Stimulated activated naive CD8-positive, alpha-beta T cell treated with anti-CD3 and anti-CD28 coated beads, Interleukin-15, amount 100 ng/mL, for 72 hours (primary cell): ENCODE data around the gene ELN.
"Not testable (repeated sequence)": the region's sequence is repeated elsewhere in the genome, so short reads cannot be mapped to it uniquely, and the experiment has no call there.

Experiments used
- ATAC-seq: fragments of 150-1000 bp; cut with Tn5 transposase; 2 replicates; pipeline ENCODE4 v1.10.0; 2021; ENCODE audit warnings: mild to moderate bottlenecking, moderate library complexity
- DNase-seq, 2 donors: peaks; one replicate each; pipeline ENCODE4 v3.0.0; 2021 to 2022
- H3K27ac Mint-ChIP-seq, 2 donors: one replicate each; pipeline ENCODE4 v1.8.0; 2022; ENCODE audit warnings: mild to moderate bottlenecking in 2 of 2, mixed read lengths in 2 of 2, moderate library complexity in 2 of 2
- H3K27me3 Mint-ChIP-seq: one replicate; pipeline ENCODE4 v1.8.0; 2022; ENCODE audit warnings: mixed read lengths
- H3K4me1 Mint-ChIP-seq: one replicate; pipeline ENCODE4 v1.8.0; 2022; ENCODE audit warnings: mild to moderate bottlenecking, mixed read lengths
- H3K4me3 Mint-ChIP-seq, 2 donors: one replicate each; pipeline ENCODE4 v1.8.0; 2022; ENCODE audit warnings: mild to moderate bottlenecking in 2 of 2, mixed read lengths in 2 of 2, moderate library complexity in 1 of 2
- H3K9me3 Mint-ChIP-seq, 2 donors: one replicate each; pipeline ENCODE4 v1.8.0; 2022; ENCODE audit warnings: mixed read lengths in 2 of 2

ELN gene

DNA sequence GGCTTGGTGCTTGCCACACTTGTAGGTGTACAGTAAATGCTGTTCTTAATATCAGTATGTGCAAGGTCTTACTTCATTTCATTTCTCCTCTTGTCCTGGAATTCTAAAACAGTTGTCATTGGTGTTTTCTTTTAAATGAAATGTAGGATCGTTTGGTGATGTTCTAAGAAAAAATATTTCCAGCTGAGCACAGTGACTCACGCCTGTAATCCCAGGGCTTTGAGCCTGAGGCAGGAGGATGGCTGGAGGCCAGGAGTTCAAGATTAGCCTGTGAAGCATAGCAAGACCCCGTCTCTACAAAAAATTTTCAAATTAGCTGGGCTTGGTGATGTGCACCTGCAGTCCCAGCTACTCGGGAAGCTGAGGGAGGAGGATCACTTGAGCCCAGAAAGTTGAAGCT lies 32.6 kb upstream of the ELN start:
- Mint-ChIP-seq H3K27me3 (peaks cover under 1% of the 10 kb centered on the region), H3K4me1 (no peaks in the 10 kb centered on the region), H3K27ac (no peak overlapping the region), H3K9me3 (peaks cover 10 to 23% of the 10 kb centered on the region in 2 donors), H3K4me3 (no peak overlapping the region)
- ATAC-seq (no peak), DNase-seq (no peak)

- no peak for DNase-seq
- Mint-ChIP-seq H3K27me3 (peaks cover 7% of the 10 kb centered on the region), H3K27ac (no peak overlapping the region), H3K9me3 (peaks cover 10 to 23% of the 10 kb centered on the region in 2 donors), H3K4me1 (no peaks in the 10 kb centered on the region), H3K4me3 (no peak overlapping the region)
- no peak for ATAC-seq
Observed at GRCh38 chr7:73995821-73996511, 32.0 kb upstream of the ELN start.

DNA sequence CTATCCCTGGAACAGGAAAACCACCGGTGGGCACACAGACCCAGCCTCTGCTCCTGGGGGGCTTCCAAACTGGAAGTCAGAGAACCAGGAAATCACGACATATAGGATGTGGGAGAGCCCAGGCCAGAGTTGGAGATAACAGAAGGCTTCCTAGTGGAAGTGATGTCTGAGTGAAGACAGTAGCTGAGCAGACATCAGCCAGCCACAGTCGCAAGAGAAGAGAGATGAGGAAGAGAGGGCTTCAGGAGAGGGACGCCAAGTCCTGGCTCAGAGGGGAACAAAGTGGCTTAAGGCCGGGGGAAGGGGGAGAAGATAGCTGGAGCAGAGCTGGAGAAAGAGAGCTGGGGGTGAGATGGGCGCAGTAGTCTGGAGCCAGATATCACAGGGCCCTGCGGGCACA lies 30.9 kb upstream of the ELN start:
- no peak overlapping the region for H3K4me3 Mint-ChIP-seq
- H3K27ac Mint-ChIP-seq, result no peak overlapping the region
- H3K27me3 Mint-ChIP-seq, result peaks cover 15% of the 10 kb centered on the region
- ATAC-seq, result no peak
- H3K4me1 Mint-ChIP-seq, result no peaks in the 10 kb centered on the region
- peaks cover 10 to 23% of the 10 kb centered on the region in 2 donors for H3K9me3 Mint-ChIP-seq
- DNase-seq, result no peak

DNA sequence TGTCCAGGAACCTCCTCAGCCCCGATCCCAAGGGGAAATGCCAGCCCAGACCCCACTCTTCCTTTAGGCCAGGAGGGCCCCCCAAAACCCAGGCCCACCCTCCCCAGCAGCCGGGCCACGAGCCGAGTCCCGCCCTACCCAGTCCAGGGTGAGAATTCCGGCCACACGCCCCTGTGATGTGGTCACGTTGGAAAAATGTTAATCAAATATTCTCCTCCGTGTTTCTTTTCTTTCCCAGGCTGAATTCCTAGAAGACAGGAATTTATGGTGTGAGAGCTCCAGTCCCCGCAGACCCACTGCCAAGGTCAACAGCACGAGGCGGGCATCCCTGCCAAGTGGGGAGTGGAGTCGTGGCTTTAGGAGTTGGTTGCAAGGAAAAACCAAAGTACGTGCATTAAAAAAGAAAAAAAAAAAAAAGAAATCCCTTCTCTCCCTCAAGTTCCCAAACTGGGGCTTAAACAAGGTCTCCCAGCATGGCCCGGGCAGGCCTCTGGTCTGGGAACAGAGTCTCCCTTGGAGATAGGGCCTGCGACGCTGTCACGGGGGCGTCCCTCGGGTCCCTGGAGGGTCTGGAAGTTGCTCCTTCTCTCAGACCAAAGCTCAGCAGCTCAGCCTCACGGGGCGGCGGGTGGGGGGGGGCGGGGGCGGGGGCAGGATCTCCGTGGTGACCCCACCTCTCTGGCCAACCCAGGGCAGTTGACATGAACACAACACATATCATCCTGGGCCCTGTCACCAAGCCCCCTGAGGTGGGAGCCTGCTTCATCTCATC lies 28.1 kb upstream of the ELN start:
- H3K9me3 Mint-ChIP-seq, result peaks cover 2 to 13% of the 10 kb centered on the region in 2 donors
- peaks cover 15% of the 10 kb centered on the region for H3K27me3 Mint-ChIP-seq
- ATAC-seq (no peak), DNase-seq (no peak)
- H3K4me1 Mint-ChIP-seq, result peaks cover 8% of the 10 kb centered on the region
- H3K27ac Mint-ChIP-seq, result no peak overlapping the region
- H3K4me3 Mint-ChIP-seq, result no peak overlapping the region

GRCh38 chr7:74000489-74001149 lies 27.4 kb upstream of the ELN start:
- Mint-ChIP-seq H3K27ac (no peak overlapping the region), H3K27me3 (peaks cover 15% of the 10 kb centered on the region), H3K9me3 (peaks cover 0 to 6% of the 10 kb centered on the region in 2 donors), H3K4me1 (peaks cover 8% of the 10 kb centered on the region), H3K4me3 (no peak overlapping the region)
- no peak for DNase-seq
- no peak for ATAC-seq

- H3K9me3 Mint-ChIP-seq, result peaks cover 0 to under 1% of the 10 kb centered on the region in 2 donors
- no peak for ATAC-seq
- H3K4me3 Mint-ChIP-seq, result no peak overlapping the region
- peaks cover 15% of the 10 kb centered on the region for H3K27me3 Mint-ChIP-seq
- peaks cover 8% of the 10 kb centered on the region for H3K4me1 Mint-ChIP-seq
- peak overlapping the region in 1 of 2 donors; percentile 4 for H3K27ac Mint-ChIP-seq
- DNase-seq, result no peak
Observed at GRCh38 chr7:74001150-74001494, 26.9 kb upstream of the ELN start.

DNA sequence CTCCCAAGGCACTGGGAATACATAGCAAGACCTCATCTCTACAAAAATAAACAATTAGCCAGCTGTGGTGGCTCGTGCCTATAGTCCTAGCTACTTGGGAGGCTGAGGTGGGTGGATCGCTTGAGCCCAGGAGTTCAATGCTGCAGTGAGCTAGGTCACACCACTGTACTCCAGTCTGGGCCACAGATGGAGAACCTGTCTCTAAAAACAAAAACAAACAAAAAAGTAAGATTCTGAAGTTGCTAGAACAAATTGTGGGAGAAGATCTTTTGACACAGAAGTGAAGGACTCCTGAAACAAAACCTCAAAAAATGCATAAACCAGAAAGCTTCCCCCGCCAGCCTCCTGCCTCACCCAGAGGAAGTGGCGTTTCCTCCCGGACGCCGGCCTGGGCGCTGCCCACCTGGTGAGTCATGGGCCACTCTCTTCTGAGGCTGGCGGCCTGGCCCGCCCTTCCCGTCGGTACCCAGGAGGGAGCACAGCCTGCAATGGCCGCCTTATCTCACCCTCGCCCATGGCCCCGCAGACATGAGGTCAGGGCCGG lies 25.4 kb upstream of the ELN start:
- peak overlapping the region in 1 of 2 donors; percentile 33 for H3K4me3 Mint-ChIP-seq
- no peaks in the 10 kb centered on the region for H3K9me3 Mint-ChIP-seq
- ATAC-seq (peak; percentile 72), DNase-seq (no peak)
- peaks cover 15% of the 10 kb centered on the region for H3K27me3 Mint-ChIP-seq
- peaks cover 8% of the 10 kb centered on the region for H3K4me1 Mint-ChIP-seq
- peak overlapping the region in 1 of 2 donors; percentile 82 for H3K27ac Mint-ChIP-seq

GRCh38 chr7:74003621-74004020 lies 24.4 kb upstream of the ELN start:
- DNase-seq (no peak), ATAC-seq (no peak)
- Mint-ChIP-seq H3K4me3 (no peak overlapping the region), H3K4me1 (peaks cover 8% of the 10 kb centered on the region), H3K9me3 (no peaks in the 10 kb centered on the region), H3K27me3 (peaks cover 15% of the 10 kb centered on the region), H3K27ac (no peak overlapping the region)

- Mint-ChIP-seq H3K4me1 (peaks cover 8% of the 10 kb centered on the region), H3K27me3 (peaks cover 7% of the 10 kb centered on the region), H3K9me3 (no peaks in the 10 kb centered on the region), H3K27ac (no peak overlapping the region), H3K4me3 (no peak overlapping the region)
- DNase-seq (no peak), ATAC-seq (no peak)
Observed at GRCh38 chr7:74006032-74006431, 21.9 kb upstream of the ELN start.

DNA sequence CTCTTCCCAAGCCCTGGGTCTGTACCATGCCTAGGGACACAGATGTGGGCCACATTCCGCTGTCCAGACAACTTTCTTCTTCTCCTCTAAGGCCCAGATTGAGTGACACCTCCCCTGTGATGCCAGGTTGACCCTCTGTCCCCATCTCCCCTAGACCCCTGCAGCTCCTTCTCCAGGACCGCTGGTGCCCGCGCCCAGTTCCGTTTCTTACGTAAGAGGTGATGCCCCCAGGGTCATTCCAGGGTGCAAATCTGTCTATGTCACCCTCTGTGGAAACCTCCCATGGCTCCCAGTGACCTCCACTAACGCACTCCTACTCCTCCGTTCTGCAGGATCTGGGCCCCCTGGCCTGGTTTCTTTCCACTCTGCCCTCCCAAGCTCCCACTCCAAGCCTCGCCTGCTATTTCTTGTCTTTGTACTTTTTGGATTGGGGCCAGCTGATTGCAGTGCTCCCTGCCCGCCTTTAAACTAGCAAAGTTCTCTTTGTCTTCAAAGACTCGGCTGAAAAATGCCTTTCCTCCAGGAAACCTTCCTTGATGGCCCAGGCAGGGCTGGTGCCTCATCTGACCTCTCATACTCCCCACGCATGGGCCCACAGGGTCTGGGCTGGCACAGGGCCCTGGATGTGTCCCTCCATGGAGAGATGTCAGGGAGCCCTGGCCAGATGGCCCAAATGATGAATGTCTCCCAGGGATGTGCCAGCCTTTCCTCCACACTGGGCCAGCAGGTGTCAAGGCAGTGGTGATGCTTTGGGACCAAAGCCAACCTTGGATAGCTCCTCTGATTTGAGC lies 21.3 kb upstream of the ELN start:
- DNase-seq, result no peak
- no peaks in the 10 kb centered on the region for H3K9me3 Mint-ChIP-seq
- no peak for ATAC-seq
- H3K4me1 Mint-ChIP-seq, result peaks cover 8% of the 10 kb centered on the region
- H3K27ac Mint-ChIP-seq, result peak overlapping the region in 1 of 2 donors; percentile 70
- H3K27me3 Mint-ChIP-seq, result peaks cover 1% of the 10 kb centered on the region
- H3K4me3 Mint-ChIP-seq, result no peak overlapping the region

GRCh38 chr7:74007242-74007567 lies 20.8 kb upstream of the ELN start:
- Mint-ChIP-seq H3K9me3 (no peaks in the 10 kb centered on the region), H3K27me3 (no peaks in the 10 kb centered on the region), H3K4me3 (no peak overlapping the region), H3K27ac (peak overlapping the region in 1 of 2 donors; percentile 77), H3K4me1 (peaks cover 8% of the 10 kb centered on the region)
- ATAC-seq (no peak), DNase-seq (no peak)

DNA sequence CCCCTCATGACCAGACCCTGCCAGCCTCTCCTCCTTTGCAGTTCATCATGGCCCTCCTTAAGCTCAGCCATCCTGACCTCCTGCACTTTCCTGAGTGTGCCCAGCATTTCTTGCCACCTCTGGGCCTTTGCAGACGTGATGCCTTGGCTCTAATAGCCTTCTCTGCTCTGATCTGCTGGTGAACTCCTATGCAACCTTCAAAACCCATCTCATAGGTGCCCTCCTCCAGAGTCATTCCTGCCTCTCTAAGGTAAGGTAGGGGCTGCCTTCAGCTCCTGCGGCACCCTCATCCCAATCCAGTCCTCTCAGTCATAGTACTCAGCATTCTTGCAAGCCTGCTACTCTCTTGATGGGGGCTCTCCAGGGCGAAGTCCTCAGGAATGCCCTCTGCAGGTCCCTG lies 19.3 kb upstream of the ELN start:
- DNase-seq (no peak), ATAC-seq (no peak)
- Mint-ChIP-seq H3K4me1 (no peaks in the 10 kb centered on the region), H3K4me3 (no peak overlapping the region), H3K27me3 (no peaks in the 10 kb centered on the region), H3K9me3 (no peaks in the 10 kb centered on the region), H3K27ac (no peak overlapping the region)

GRCh38 chr7:74009719-74010118 lies 18.3 kb upstream of the ELN start:
- DNase-seq, result no peak
- H3K4me1 Mint-ChIP-seq, result no peaks in the 10 kb centered on the region

DNA sequence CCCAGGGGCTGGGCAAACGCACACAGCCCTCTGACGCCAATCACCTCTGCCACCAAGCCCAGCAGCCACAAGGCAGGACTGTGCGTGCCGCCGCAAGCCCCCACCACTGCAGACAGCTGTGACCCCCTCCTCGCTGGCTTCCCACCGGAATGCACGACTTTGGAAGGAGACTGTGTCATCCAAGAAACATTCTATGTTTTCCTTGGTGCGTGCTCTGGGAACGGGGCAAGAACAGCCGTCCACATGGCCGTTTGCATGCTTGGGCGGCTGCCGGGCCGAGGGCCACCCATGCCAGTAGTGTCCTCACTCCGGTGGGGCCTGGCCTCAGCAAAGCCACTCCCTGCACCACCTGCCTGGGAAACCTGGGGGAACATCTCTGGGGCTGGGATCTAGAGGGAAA lies 17.6 kb upstream of the ELN start:
- no peak overlapping the region for H3K4me3 Mint-ChIP-seq

More at GRCh38 chr7:74009719-74010118, 18.3 kb upstream of the ELN start:
- H3K27ac Mint-ChIP-seq, result no peak overlapping the region
- no peaks in the 10 kb centered on the region for H3K27me3 Mint-ChIP-seq
- no peak overlapping the region for H3K4me3 Mint-ChIP-seq
- H3K9me3 Mint-ChIP-seq, result no peaks in the 10 kb centered on the region
- ATAC-seq, result no peak

GRCh38 chr7:74011421-74011820 lies 16.6 kb upstream of the ELN start:
- H3K27ac Mint-ChIP-seq, H3K4me1 Mint-ChIP-seq, ATAC-seq, H3K9me3 Mint-ChIP-seq, DNase-seq, H3K27me3 Mint-ChIP-seq, H3K4me3 Mint-ChIP-seq: not testable (repeated sequence)

More for the DNA sequence above, 17.6 kb upstream of the ELN start:
- no peaks in the 10 kb centered on the region for H3K27me3 Mint-ChIP-seq
- DNase-seq, result no peak
- no peak for ATAC-seq
- no peaks in the 10 kb centered on the region for H3K4me1 Mint-ChIP-seq
- H3K9me3 Mint-ChIP-seq, result no peaks in the 10 kb centered on the region
- H3K27ac Mint-ChIP-seq, result no peak overlapping the region
